Endothelial cell of umbilical vein (primary cell): ENCODE data around the gene LAMTOR2. TPM values are rescaled to one million over a fixed set of nuclear protein-coding genes. Genes with fewer than 3 reads are reported as not detected.

Experiments
- BruUV-seq: library from RNA; stranded (reverse); fragments of 400-500 nt; replicated peaks from 2 replicates; lab custom pipeline; 2021; lab: Mats Ljungman, UMichigan
- CTCF ChIA-PET: fragments of 300-600, 350-600 bp; sonication (Branson Sonifier 250); formaldehyde crosslinking; loops from one replicate; lab custom pipeline; 2021; ENCODE audit warnings: antibody characterized with exemption, inconsistent platforms; lab: Charles Lee
- POLR2A ChIA-PET: fragments of 300-600, 350-600 bp; sonication (Branson Sonifier 250); formaldehyde crosslinking; loops from one replicate; lab custom pipeline; 2021; ENCODE audit warnings: antibody characterized with exemption, inconsistent platforms; lab: Charles Lee
- DNase-seq: peaks from one replicate; pipeline ENCODE4 v3.0.0-alpha.2; 2011; ENCODE audit warnings: low read depth, low spot score
- FAIRE-seq: peaks from 2 replicates; lab custom pipeline; 2011; peaks lifted over from hg19 to GRCh38; lab: Jason Lieb, UNC
- H2AFZ ChIP-seq: 2 replicates; pipeline ENCODE4 v1.6.0; 2012; ENCODE audit warnings: low read depth, low read length, control low read depth, inconsistent platforms
- H3K27ac ChIP-seq: 2 replicates; pipeline ENCODE4 v1.5.1; 2011; ENCODE audit warnings: low read depth, mild to moderate bottlenecking, control low read depth, low read length, moderate library complexity; ENCODE audit not compliant: insufficient read depth
- H3K27me3 ChIP-seq, 2 experiments: 2 replicates each; pipeline versions ENCODE4 v1.6.0 to v1.6.1; 2011; ENCODE audit warnings: low read length in 2 of 2, mixed read lengths in 1 of 2; ENCODE audit not compliant: control insufficient read depth in 2 of 2, insufficient read depth in 2 of 2
- H3K36me3 ChIP-seq, 2 experiments: 2 replicates in 1 of 2; 3 replicates in 1 of 2; pipeline ENCODE4 v1.5.1; 2011; ENCODE audit warnings: low read length in 2 of 2, mild to moderate bottlenecking in 1 of 2, moderate library complexity in 1 of 2; ENCODE audit not compliant: control insufficient read depth in 2 of 2, insufficient read depth in 2 of 2; ENCODE audit errors: extremely low read depth in 1 of 2
- H3K4me1 ChIP-seq: 3 replicates; pipeline ENCODE4 v1.5.1; 2011; ENCODE audit warnings: mild to moderate bottlenecking, low read length; ENCODE audit not compliant: control insufficient read depth, insufficient read depth; ENCODE audit errors: extremely low read depth
- H3K4me2 ChIP-seq: 2 replicates; pipeline ENCODE4 v1.6.1; 2011; ENCODE audit warnings: low read length, control low read depth, mixed read lengths; ENCODE audit not compliant: insufficient read depth
- H3K4me3 ChIP-seq, 3 experiments: fragments of 200-600 bp in 1 of 3; sonication (generic), shearing (Covaris generic) in 1 of 3; replicated peaks in 1 of 3; 2 replicates each; pipeline ENCODE4 v1.5.1; 2011 to 2016; ENCODE audit warnings: control low read depth in 3 of 3, low read length in 3 of 3, mild to moderate bottlenecking in 2 of 3, inconsistent platforms in 1 of 3, low read depth in 1 of 3, moderate library complexity in 1 of 3; ENCODE audit not compliant: insufficient read depth in 1 of 3
- H3K79me2 ChIP-seq: 2 replicates; pipeline ENCODE4 v1.6.0; 2012; ENCODE audit warnings: low read length, inconsistent platforms; ENCODE audit not compliant: control insufficient read depth, insufficient read depth
- H3K9ac ChIP-seq: replicated peaks from 2 replicates; pipeline ENCODE3; 2011; ENCODE audit warnings: low read length, control low read depth; ENCODE audit not compliant: insufficient read depth; ENCODE audit errors: extremely low read depth
- H3K9me1 ChIP-seq: replicated peaks from 3 replicates; pipeline ENCODE4 v1.6.0; 2011; ENCODE audit warnings: mild to moderate bottlenecking, low read length; ENCODE audit not compliant: control insufficient read depth, insufficient read depth; ENCODE audit errors: extremely low read depth
- H3K9me3 ChIP-seq: replicated peaks from 2 replicates; pipeline ENCODE4 v1.5.1; 2012; ENCODE audit warnings: low read length, inconsistent platforms; ENCODE audit not compliant: control insufficient read depth, insufficient read depth
- H4K20me1 ChIP-seq: replicated peaks from 2 replicates; pipeline ENCODE3; 2011; ENCODE audit warnings: mild to moderate bottlenecking, low read length; ENCODE audit not compliant: control insufficient read depth, insufficient read depth; ENCODE audit errors: extremely low read depth
- EZH2 ChIP-seq: IDR thresholded peaks from 2 replicates; pipeline ENCODE4 v1.6.1; 2012; ENCODE audit warnings: borderline replicate concordance, low read depth, mild to moderate bottlenecking, moderate library complexity, low read length, inconsistent platforms; ENCODE audit not compliant: severe bottlenecking
- FOS ChIP-seq: IDR thresholded peaks from 2 replicates; pipeline ENCODE4 v1.6.1; 2011; ENCODE audit warnings: mild to moderate bottlenecking, low read length, moderate library complexity, borderline replicate concordance; ENCODE audit not compliant: insufficient read depth
- GATA2 ChIP-seq: IDR thresholded peaks from 2 replicates; pipeline ENCODE4 v1.7.0; 2011; ENCODE audit warnings: low read depth, mild to moderate bottlenecking, moderate library complexity, mixed read lengths, low read length; ENCODE audit not compliant: insufficient read length, insufficient read depth
- MAX ChIP-seq: IDR thresholded peaks from 2 replicates; pipeline ENCODE4 v1.6.1; 2011; ENCODE audit not compliant: insufficient read depth, insufficient read length
- MYC ChIP-seq: IDR thresholded peaks from one replicate; pipeline ENCODE4 v1.6.1; 2011; ENCODE audit warnings: mild to moderate bottlenecking, low read depth, low read length
- dilution Hi-C: fragments of 300-500 bp; cut with MboI; formaldehyde crosslinking; loops from one replicate; pipeline ENCODE4 v1.15.0; 2019; ENCODE audit warnings: low sequenced_read_pairs; ENCODE audit not compliant: extremely low pct_ligation_motif_present
- intact Hi-C: fragments of 100-400 bp; cut with micrococcal nuclease; formaldehyde crosslinking; loops from one replicate; pipeline ENCODE4 v1.10.0; 2022
- polyA plus RNA-seq, 4 experiments: library from polyadenylated mRNA; depleted of rRNA in 3 of 4; stranded (reverse) in 3 of 4; unstranded in 1 of 4; fragments of >200 nt; gene quantifications; 2 replicates each; pipeline versions ENCODE4 v1.2.1 to v1.2.3, GENCODE V29; 2011 to 2012; ENCODE audit warnings: missing spikeins in 1 of 4
- total RNA-seq: library from RNA; stranded (reverse); gene quantifications from 2 replicates; pipeline ENCODE4 v1.2.3, GENCODE V29; 2021

Gene LAMTOR2
- total and polyA plus RNA-seq, 2 donors (not counting 3 experiments of a cell fraction or from before 2014, with no cell fraction given): 77.7 to 136 TPM

DNA sequence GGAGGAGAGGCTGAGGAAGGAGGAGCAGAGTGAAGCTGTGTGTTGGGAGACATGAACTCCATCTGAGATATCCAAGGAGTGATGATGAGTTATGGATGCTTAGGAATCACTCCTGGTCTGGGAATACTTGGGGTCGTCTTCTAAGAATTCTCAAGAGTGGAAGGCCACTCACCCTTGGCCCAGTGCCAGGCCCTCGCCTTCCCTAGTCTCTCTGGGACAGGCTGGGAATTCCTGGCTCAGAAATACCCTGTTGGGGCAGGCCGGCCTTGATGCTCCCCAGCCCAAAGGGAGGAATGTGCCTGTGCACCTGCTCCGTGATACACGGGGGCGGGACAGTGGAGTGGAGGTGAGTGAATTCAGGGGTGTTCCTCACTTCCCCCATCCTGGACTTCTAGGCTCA lies 47.3 kb downstream of the LAMTOR2 start:
- Histone ChIP-seq H3K4me1 (peaks cover 67% of the 10 kb centered on the region), H2AFZ (no peak overlapping the region), H3K36me3 (no peaks in the 10 kb centered on the region), H3K4me2 (peak overlapping the region; percentile 28), H3K4me3 (no peak overlapping the region), H3K79me2 (no peaks in the 10 kb centered on the region), H3K9me3 (no peaks in the 10 kb centered on the region), H3K27ac (peak overlapping the region; percentile 97), H3K9me1 (no peaks in the 10 kb centered on the region), H3K27me3 (no peaks in the 10 kb centered on the region), H3K9ac (peak overlapping the region; percentile 88), H4K20me1 (no peaks in the 10 kb centered on the region)
- ChIA-PET POLR2A (interaction anchor here (0.8 to 3.4 kb wide), 3 partner anchors 12 to 27 kb away, joined by 3 to 17 read pairs (median 14); partner anchors contain the start of gene LMNA), CTCF (interaction anchor here (0.6 to 21.0 kb wide), 3 partner anchors 16 to 1622 kb away, joined by 3 to 627 read pairs (median 283); partner anchors contain the start of gene LMNA)
- dilution Hi-C loops: no loop called here
- intact Hi-C loops: loop anchor here (1.0 to 5.0 kb wide), 2 partner anchors 28 to 110 kb away; partner anchors contain the start of gene PMF1
- DNase-seq (peak; percentile 45), FAIRE-seq (peak; percentile 43)
- no TSS peak for BruUV-seq
- TF ChIP-seq FOS: no peak
- TF ChIP-seq MAX: no peak
- no peak for TF ChIP-seq MYC
- no peak for TF ChIP-seq GATA2
- no peak for TF ChIP-seq EZH2
